HG03039 (cell line): Measurements from ENCODE around the gene ELAVL4.
"Not testable (repeated sequence)": the region's sequence is repeated elsewhere in the genome, so short reads cannot be mapped to it uniquely, and the experiment has no call there.

Experiments used
- ATAC-seq: cut with Tn5 transposase; IDR thresholded peaks from one replicate; pipeline ENCODE4 v1.9.1; 2021; ENCODE audit warnings: mild to moderate bottlenecking, moderate library complexity; ENCODE audit not compliant: unreplicated experiment

The ELAVL4 gene

GRCh38 chr1:50123071-50123470 lies 14.4 kb downstream of the ELAVL4 start:
- ATAC-seq: no peak

- no peak for ATAC-seq
Observed at GRCh38 chr1:50126927-50127715, 18.4 kb downstream of the ELAVL4 start.

- ATAC-seq: no peak
Observed at GRCh38 chr1:50129201-50129600, 20.5 kb downstream of the ELAVL4 start.

GRCh38 chr1:50132347-50132894 lies 23.7 kb downstream of the ELAVL4 start:
- no peak for ATAC-seq

- ATAC-seq: no peak
Observed at GRCh38 chr1:50135716-50136115, 27.0 kb downstream of the ELAVL4 start.

GRCh38 chr1:50139339-50140181 lies 30.8 kb downstream of the ELAVL4 start:
- no peak for ATAC-seq

- ATAC-seq: no peak
Observed at GRCh38 chr1:50140182-50140447, 31.4 kb downstream of the ELAVL4 start.

- no peak for ATAC-seq
Observed at GRCh38 chr1:50147191-50147850, 38.6 kb downstream of the ELAVL4 start.

- ATAC-seq: no peak
Observed at GRCh38 chr1:50148142-50148923, 39.6 kb downstream of the ELAVL4 start.

GRCh38 chr1:50152236-50152635 lies 43.5 kb downstream of the ELAVL4 start:
- ATAC-seq: no peak

- ATAC-seq: no peak
Observed at GRCh38 chr1:50155541-50155940, 46.8 kb downstream of the ELAVL4 start.

- ATAC-seq: no peak
Observed at GRCh38 chr1:50156241-50157010, 47.7 kb downstream of the ELAVL4 start.

GRCh38 chr1:50157306-50157941 lies 48.7 kb downstream of the ELAVL4 start:
- ATAC-seq: no peak

- ATAC-seq: no peak
Observed at GRCh38 chr1:50158421-50158820, 49.7 kb downstream of the ELAVL4 start.

GRCh38 chr1:50163680-50164079 lies 55.0 kb downstream of the ELAVL4 start:
- no peak for ATAC-seq

- ATAC-seq: not testable (repeated sequence)
Observed at GRCh38 chr1:50166351-50166750, 57.6 kb downstream of the ELAVL4 start.

- ATAC-seq: no peak
Observed at GRCh38 chr1:50172299-50172698, 63.6 kb downstream of the ELAVL4 start.

- no peak for ATAC-seq
Observed at GRCh38 chr1:50174101-50174500, 65.4 kb downstream of the ELAVL4 start.
